Measurements from ENCODE around the gene FYCO1.

DNA sequence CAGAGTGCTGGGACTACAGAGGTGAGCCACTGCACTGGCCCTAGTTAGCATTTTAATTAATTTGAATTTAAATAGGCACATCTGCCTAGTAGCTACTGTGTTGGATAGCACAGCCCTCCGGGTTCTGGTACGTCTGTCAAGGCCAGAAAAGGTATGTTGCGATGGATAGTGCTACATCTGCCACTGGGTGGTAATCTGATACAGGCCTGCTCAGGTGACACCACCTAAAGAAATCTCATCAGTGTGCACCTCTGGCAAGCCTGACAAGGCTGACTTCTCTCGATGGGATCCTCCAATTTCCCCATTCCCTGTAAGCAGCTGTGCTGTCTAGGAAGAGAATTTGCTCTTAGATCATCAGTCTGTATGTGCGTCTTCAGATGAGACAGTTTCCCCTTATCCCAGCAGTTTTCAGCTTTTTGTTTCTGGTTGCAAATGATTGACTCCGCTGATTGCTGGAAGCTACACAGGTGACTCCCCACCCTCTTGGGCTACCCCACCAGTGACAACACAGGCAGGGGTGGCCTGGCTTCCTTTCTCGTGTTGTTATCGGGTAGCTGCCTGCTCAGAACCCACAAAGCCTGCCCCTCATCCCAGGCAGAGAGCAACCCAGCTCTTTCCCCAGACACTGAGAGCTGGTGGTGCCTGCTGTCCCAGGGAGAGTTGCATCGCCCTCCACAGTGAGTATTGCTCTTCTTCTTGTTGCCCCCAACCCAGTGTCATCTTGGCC lies 109.5 kb downstream of the FYCO1 start, which contains the start of gene CCR9:
- no peak for TF ChIP-seq EP300 (IDR thresholded peaks at IDR 0.05)
- TF ChIP-seq, protein P1, sequence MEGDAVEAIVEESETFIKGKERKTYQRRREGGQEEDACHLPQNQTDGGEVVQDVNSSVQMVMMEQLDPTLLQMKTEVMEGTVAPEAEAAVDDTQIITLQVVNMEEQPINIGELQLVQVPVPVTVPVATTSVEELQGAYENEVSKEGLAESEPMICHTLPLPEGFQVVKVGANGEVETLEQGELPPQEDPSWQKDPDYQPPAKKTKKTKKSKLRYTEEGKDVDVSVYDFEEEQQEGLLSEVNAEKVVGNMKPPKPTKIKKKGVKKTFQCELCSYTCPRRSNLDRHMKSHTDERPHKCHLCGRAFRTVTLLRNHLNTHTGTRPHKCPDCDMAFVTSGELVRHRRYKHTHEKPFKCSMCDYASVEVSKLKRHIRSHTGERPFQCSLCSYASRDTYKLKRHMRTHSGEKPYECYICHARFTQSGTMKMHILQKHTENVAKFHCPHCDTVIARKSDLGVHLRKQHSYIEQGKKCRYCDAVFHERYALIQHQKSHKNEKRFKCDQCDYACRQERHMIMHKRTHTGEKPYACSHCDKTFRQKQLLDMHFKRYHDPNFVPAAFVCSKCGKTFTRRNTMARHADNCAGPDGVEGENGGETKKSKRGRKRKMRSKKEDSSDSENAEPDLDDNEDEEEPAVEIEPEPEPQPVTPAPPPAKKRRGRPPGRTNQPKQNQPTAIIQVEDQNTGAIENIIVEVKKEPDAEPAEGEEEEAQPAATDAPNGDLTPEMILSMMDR (IDR thresholded peaks at IDR 0.05), result no peak
- no peak for TF ChIP-seq POLR2A (IDR thresholded peaks at IDR 0.05)
